Measurements from ENCODE around the gene MYO16.

GRCh38 chr13:108610507-108610906 lies 18.9 kb upstream of the MYO16 start:
- TF ChIP-seq CTCF (IDR thresholded peaks at IDR 0.05; ENCODE audit: low read depth, low read length, poor library complexity, severe bottlenecking) (no peak), EZH2phosphoT487 (IDR thresholded peaks at IDR 0.05; ENCODE audit: borderline replicate concordance, low read length) (no peak)
